ENCODE data around the gene CBFA2T2.

The CBFA2T2 gene

DNA sequence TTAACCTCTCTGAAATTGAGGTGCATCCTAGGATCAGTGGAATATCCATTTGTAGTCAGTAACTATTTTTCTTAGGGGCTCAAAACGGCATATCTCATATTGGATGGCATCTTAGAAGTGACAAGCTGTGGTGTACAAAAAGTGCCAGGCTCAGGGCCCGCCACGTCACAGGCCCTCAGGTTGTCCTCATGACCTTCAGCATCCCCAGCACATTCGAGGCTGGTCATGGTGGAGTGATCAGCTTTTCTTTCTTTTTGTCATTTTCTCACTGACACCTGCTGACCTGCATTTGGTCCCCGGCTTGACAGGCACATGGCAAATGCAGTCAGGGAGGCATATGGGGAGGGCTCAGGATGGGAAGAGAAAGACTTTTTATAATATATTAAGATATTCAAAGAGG, 203.4 kb downstream of the CBFA2T2 start:
- no peak for TF ChIP-seq CTCF (IDR thresholded peaks at IDR 0.05)

GRCh38 chr20:33693741-33694638, 204.1 kb downstream of the CBFA2T2 start:
- TF ChIP-seq CTCF (IDR thresholded peaks at IDR 0.05): no peak

- TF ChIP-seq CTCF (IDR thresholded peaks at IDR 0.05): no peak
These were observed 204.7 kb downstream of the CBFA2T2 start for GRCh38 chr20:33694639-33695012.

DNA sequence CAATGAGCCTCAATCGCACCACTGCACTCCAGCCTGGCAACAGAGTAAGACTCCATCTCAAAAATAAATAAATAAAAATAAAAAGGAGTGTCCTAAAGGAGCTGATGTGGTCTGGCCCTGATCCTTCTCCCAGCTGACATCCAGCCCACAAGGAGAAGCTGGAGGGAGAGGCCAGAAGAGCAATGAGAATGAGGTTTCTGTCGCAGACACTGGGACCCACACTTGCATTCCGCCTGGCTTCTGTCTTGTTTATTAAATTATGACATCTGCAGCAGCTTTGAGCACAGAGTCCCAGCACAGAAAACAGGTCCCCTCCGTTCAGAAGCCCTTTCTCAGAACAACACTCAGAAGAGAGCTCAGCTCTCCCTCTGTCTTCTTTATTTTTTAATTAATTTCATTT, 206.6 kb downstream of the CBFA2T2 start:
- no peak for TF ChIP-seq CTCF (IDR thresholded peaks at IDR 0.05)

GRCh38 chr20:33697129-33697528, 207.2 kb downstream of the CBFA2T2 start:
- TF ChIP-seq CTCF (IDR thresholded peaks at IDR 0.05): no peak

Data from LNCAP (cell line).